Measurements from ENCODE around the gene PCDHGB4.
"Not testable (repeated sequence)": the region's sequence is repeated elsewhere in the genome, so short reads cannot be mapped to it uniquely, and the experiment has no call there.

PCDHGB4 gene

GRCh38 chr5:141422742-141423291, 35.3 kb downstream of the PCDHGB4 start:
- DNase-seq (ENCODE audit: low read depth in 3 of 3, low spot score in 1 of 3) = no peak

GRCh38 chr5:141427783-141428426, 40.4 kb downstream of the PCDHGB4 start:
- no peak for DNase-seq (ENCODE audit: low read depth in 3 of 3, low spot score in 1 of 3)

- DNase-seq (ENCODE audit: low read depth in 3 of 3, low spot score in 1 of 3) = no peak
Measured at GRCh38 chr5:141430332-141431113, 43.0 kb downstream of the PCDHGB4 start, which contains the start of gene PCDHGA12. Gene PCDHGA12 (plus strand): TSS chr5:141430507. CDS start chr5:141430760, 253 bp downstream.

GRCh38 chr5:141431286-141431685, 43.8 kb downstream of the PCDHGB4 start:
- no peak for DNase-seq (ENCODE audit: low read depth in 3 of 3, low spot score in 1 of 3)

- not testable (repeated sequence) for DNase-seq (ENCODE audit: low read depth in 3 of 3, low spot score in 1 of 3)
Measured at GRCh38 chr5:141432308-141432707, 44.8 kb downstream of the PCDHGB4 start.

- not testable (repeated sequence) for DNase-seq (ENCODE audit: low read depth in 3 of 3, low spot score in 1 of 3)
Measured at GRCh38 chr5:141432726-141433125, 45.2 kb downstream of the PCDHGB4 start.

- DNase-seq (ENCODE audit: low read depth in 3 of 3, low spot score in 1 of 3) = no peak
Measured at GRCh38 chr5:141434006-141434405, 46.5 kb downstream of the PCDHGB4 start.

GRCh38 chr5:141437221-141437620, 49.7 kb downstream of the PCDHGB4 start:
- no peak for DNase-seq (ENCODE audit: low read depth in 3 of 3, low spot score in 1 of 3)

- no peak for DNase-seq (ENCODE audit: low read depth in 3 of 3, low spot score in 1 of 3)
Measured at GRCh38 chr5:141439411-141440141, 52.1 kb downstream of the PCDHGB4 start.
